NCI-H187 treated with DMSO at 0.1 percent for 48 hours (cell line): ENCODE data around the gene PDPK1.
"Not testable (repeated sequence)": the region's sequence is repeated elsewhere in the genome, so short reads cannot be mapped to it uniquely, and the experiment has no call there.

Source experiments
- DNase-seq: peaks from one replicate; lab custom pipeline; 2025; lab: John Stamatoyannopoulos, UW

The PDPK1 gene

GRCh38 chr16:2540912-2541311 lies 3.1 kb downstream of the PDPK1 start:
- DNase-seq = not testable (repeated sequence)

- not testable (repeated sequence) for DNase-seq
Measured at GRCh38 chr16:2541409-2541808, 3.6 kb downstream of the PDPK1 start.

GRCh38 chr16:2543771-2544170 lies 6.0 kb downstream of the PDPK1 start:
- not testable (repeated sequence) for DNase-seq

- not testable (repeated sequence) for DNase-seq
Measured at GRCh38 chr16:2550283-2550878, 12.6 kb downstream of the PDPK1 start.

GRCh38 chr16:2551420-2551889 lies 13.6 kb downstream of the PDPK1 start:
- DNase-seq = not testable (repeated sequence)

GRCh38 chr16:2554709-2555425 lies 17.0 kb downstream of the PDPK1 start:
- DNase-seq = not testable (repeated sequence)

GRCh38 chr16:2557150-2557549 lies 19.3 kb downstream of the PDPK1 start:
- DNase-seq = not testable (repeated sequence)

- not testable (repeated sequence) for DNase-seq
Measured at GRCh38 chr16:2560131-2560797, 22.4 kb downstream of the PDPK1 start.

- DNase-seq = not testable (repeated sequence)
Measured at GRCh38 chr16:2560798-2561133, 22.9 kb downstream of the PDPK1 start.

GRCh38 chr16:2567506-2567905 lies 29.7 kb downstream of the PDPK1 start:
- not testable (repeated sequence) for DNase-seq

GRCh38 chr16:2568573-2568972 lies 30.8 kb downstream of the PDPK1 start:
- not testable (repeated sequence) for DNase-seq

GRCh38 chr16:2572704-2573103 lies 34.9 kb downstream of the PDPK1 start:
- not testable (repeated sequence) for DNase-seq

- DNase-seq = not testable (repeated sequence)
Measured at GRCh38 chr16:2575839-2576238, 38.0 kb downstream of the PDPK1 start.

GRCh38 chr16:2577044-2577443 lies 39.2 kb downstream of the PDPK1 start:
- not testable (repeated sequence) for DNase-seq

- not testable (repeated sequence) for DNase-seq
Measured at GRCh38 chr16:2578905-2579304, 41.1 kb downstream of the PDPK1 start.

GRCh38 chr16:2580143-2580542 lies 42.3 kb downstream of the PDPK1 start:
- DNase-seq = not testable (repeated sequence)

GRCh38 chr16:2580818-2581217 lies 43.0 kb downstream of the PDPK1 start:
- not testable (repeated sequence) for DNase-seq

GRCh38 chr16:2584729-2585650 lies 47.2 kb downstream of the PDPK1 start:
- DNase-seq = no peak

- no peak for DNase-seq
Measured at GRCh38 chr16:2585651-2586081, 47.8 kb downstream of the PDPK1 start.

- DNase-seq = no peak
Measured at GRCh38 chr16:2586241-2586640, 48.4 kb downstream of the PDPK1 start.

- DNase-seq = no peak
Measured at GRCh38 chr16:2586901-2587480, 49.2 kb downstream of the PDPK1 start.
